ENCODE results near the gene PRKCZ. TPM values are rescaled to one million over a fixed set of nuclear protein-coding genes. Genes with fewer than 3 reads are reported as not detected.
A peak's percentile ranks its signal among the peaks of the same experiment; 100 is the strongest.

The PRKCZ gene
- total and polyA plus RNA-seq, 5 experiments from 2014 or later, result 7.8 to 33.9 (median 11.3) TPM

DNA sequence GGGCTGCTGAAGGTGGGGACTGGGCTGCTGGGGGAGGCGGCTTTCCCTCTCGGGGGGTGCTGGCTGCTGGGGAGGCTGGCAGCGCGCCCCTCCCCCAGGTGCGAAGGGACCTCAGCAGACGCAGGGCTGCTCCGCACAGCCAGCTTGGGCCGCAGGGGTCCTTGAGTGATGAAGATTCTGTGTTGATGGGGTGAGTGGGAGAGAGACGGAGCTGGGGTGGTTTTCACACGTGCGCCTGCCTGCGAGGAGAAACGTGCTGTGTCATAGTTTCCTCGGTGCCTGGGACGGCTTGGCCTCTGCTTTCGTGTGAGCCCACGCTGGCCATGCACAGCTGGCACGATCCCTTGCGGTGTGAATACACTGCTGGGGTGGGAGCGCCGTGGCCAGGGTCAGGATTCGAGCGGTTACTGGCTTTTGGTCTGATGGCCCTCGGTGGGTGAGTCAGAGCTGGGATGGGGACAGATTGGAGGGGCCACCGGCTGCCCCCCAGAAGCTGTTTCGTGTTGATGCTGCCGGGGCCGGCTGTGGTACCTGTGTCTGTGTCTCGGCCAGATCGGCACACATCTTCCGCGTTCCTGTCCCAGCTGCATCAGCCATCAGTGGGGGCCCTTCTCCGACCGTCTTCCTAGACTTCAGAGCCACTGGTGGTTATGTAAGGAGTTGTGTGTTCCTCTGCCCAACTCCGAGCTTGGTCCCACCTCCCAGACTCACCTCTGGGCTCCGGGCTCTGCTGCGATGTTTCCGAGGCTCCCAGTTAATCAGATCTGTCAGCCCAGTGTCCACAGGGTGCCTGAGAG, 24.9 kb downstream of the PRKCZ start:
- Mint-ChIP-seq H3K4me1 (peaks cover 0 to 8% (median 2%) of the 10 kb centered on the region in 4 donors), H3K27me3 (no peaks in the 10 kb centered on the region), H3K4me3 (no peak overlapping the region), H3K36me3 (peaks cover 21 to 53% (median 41%) of the 10 kb centered on the region in 3 donors), H3K9me3 (peaks cover 3 to 46% (median 23%) of the 10 kb centered on the region in 9 donors), H3K27ac (no peak overlapping the region)
- POLR2A ChIA-PET, result no interaction called here
- ATAC-seq (no peak), DNase-seq (peak in 1 of 10 donors; percentile 40)

DNA sequence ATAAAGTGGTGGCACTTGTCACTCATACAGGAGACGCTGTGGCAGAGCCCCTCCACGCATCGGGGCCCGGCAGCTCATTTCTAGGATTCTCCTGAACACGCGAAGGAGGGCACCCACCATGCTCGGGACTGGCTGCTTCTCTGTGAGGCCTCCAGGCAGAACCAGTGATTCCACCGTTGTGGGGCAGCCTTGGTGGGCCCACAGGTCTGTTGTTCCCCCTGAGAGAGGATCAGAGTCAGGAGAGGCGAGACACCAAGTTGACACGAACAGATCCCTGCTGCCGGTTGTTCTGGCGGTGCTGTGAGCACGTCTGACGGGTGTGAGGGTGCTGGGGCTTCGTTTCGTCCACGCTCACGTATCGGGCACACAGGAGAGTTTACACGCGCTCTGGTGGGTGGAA, 26.6 kb downstream of the PRKCZ start:
- Mint-ChIP-seq H3K36me3 (peaks cover 21 to 53% (median 42%) of the 10 kb centered on the region in 3 donors), H3K27ac (no peak overlapping the region), H3K4me1 (peaks cover 0 to 11% (median 4%) of the 10 kb centered on the region in 4 donors), H3K9me3 (peaks cover 3 to 53% (median 23%) of the 10 kb centered on the region in 9 donors), H3K27me3 (no peaks in the 10 kb centered on the region), H3K4me3 (no peak overlapping the region)
- no peak for DNase-seq
- POLR2A ChIA-PET, result no interaction called here
- ATAC-seq, result no peak

- POLR2A ChIA-PET, result no interaction called here
- ATAC-seq (no peak), DNase-seq (no peak)
- Mint-ChIP-seq H3K4me3 (no peak overlapping the region), H3K27me3 (no peaks in the 10 kb centered on the region), H3K9me3 (peaks cover 3 to 53% (median 23%) of the 10 kb centered on the region in 9 donors), H3K4me1 (peaks cover 0 to 18% (median 4%) of the 10 kb centered on the region in 4 donors), H3K36me3 (peaks cover 21 to 53% (median 43%) of the 10 kb centered on the region in 3 donors), H3K27ac (peak overlapping the region in 1 of 10 donors; percentile 27)
Measured at GRCh38 chr1:2078170-2078569, 28.0 kb downstream of the PRKCZ start.

- POLR2A ChIA-PET, result no interaction called here
- Mint-ChIP-seq H3K27ac (no peak overlapping the region), H3K27me3 (no peaks in the 10 kb centered on the region), H3K4me1 (peaks cover 0 to 18% (median 4%) of the 10 kb centered on the region in 4 donors), H3K9me3 (peaks cover 3 to 52% (median 23%) of the 10 kb centered on the region in 9 donors), H3K36me3 (peaks cover 21 to 43% (median 43%) of the 10 kb centered on the region in 3 donors), H3K4me3 (no peak overlapping the region)
- ATAC-seq (no peak), DNase-seq (no peak)
Measured at GRCh38 chr1:2079396-2080085, 29.3 kb downstream of the PRKCZ start.

GRCh38 chr1:2080140-2080539, 29.9 kb downstream of the PRKCZ start:
- Mint-ChIP-seq H3K4me3 (no peak overlapping the region), H3K27ac (peak overlapping the region in 1 of 10 donors; percentile 25), H3K27me3 (no peaks in the 10 kb centered on the region), H3K36me3 (peaks cover 21 to 43% (median 37%) of the 10 kb centered on the region in 3 donors), H3K4me1 (peaks cover 0 to 18% (median 3%) of the 10 kb centered on the region in 4 donors), H3K9me3 (peaks cover 3 to 49% (median 23%) of the 10 kb centered on the region in 9 donors)
- ATAC-seq (no peak), DNase-seq (no peak)
- POLR2A ChIA-PET, result no interaction called here

DNA sequence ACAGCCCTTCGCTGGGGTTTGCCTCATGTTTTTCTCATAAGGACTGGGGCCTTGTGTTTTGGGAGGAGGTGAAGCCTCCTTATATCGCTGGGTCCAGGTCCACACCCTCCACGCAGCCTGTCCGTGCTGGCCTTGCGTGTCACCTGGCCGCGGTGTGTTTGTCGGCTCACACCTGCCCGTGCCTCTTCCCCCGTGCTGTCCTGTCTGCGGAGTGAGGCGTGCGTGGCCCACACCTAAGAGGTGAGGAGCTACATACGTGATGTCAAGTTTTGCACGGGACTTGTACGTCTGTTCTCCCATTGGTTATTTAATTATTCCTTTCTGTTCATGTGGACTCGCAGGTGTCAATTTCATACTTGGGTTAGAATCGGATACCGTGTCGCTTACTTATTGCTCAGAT, 30.7 kb downstream of the PRKCZ start:
- peaks cover 0 to 18% (median 3%) of the 10 kb centered on the region in 4 donors for H3K4me1 Mint-ChIP-seq
- H3K36me3 Mint-ChIP-seq, result peaks cover 21 to 38% (median 31%) of the 10 kb centered on the region in 3 donors
- ATAC-seq (no peak), DNase-seq (no peak)
- POLR2A ChIA-PET, result no interaction called here
- no peak overlapping the region for H3K27ac Mint-ChIP-seq
- no peak overlapping the region for H3K4me3 Mint-ChIP-seq
- peaks cover 3 to 44% (median 21%) of the 10 kb centered on the region in 9 donors for H3K9me3 Mint-ChIP-seq
- H3K27me3 Mint-ChIP-seq, result no peaks in the 10 kb centered on the region

DNA sequence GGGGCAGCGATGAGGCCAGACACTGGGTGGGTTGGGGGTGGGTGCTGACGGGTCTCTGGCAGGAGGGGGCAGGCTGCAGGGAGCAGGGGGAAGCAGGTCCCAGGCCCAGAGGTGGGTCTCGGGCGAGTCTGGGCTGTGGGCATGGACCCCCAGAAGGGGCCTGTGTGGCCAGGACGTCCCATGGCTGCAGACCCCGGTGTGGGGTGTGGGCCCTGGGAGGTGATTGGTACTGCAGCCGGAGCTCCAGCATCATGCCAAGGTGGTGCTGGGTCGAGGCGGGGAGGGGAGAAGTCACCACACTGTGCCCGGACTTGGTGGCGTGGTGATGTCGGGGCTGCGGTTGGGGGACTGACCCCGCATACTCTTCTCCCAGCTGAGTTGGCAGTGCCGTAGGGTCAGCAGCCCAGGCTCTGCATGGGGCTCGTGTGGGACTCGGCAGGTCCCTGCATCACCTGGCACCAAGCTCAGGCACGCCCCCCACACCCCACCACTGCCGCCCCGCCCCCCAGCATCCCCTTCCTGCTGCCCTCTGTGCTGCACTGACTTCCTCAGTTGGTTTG, 31.2 kb downstream of the PRKCZ start:
- no peak for DNase-seq
- POLR2A ChIA-PET, result no interaction called here
- Mint-ChIP-seq H3K27ac (no peak overlapping the region), H3K4me1 (peaks cover 0 to 18% (median 3%) of the 10 kb centered on the region in 4 donors), H3K27me3 (no peaks in the 10 kb centered on the region), H3K9me3 (peaks cover 3 to 44% (median 21%) of the 10 kb centered on the region in 9 donors), H3K36me3 (peaks cover 21 to 33% (median 30%) of the 10 kb centered on the region in 3 donors), H3K4me3 (no peak overlapping the region)
- no peak for ATAC-seq

GRCh38 chr1:2082064-2082463, 31.9 kb downstream of the PRKCZ start:
- Mint-ChIP-seq H3K36me3 (peaks cover 17 to 27% (median 24%) of the 10 kb centered on the region in 3 donors), H3K4me1 (peaks cover 0 to 18% (median 3%) of the 10 kb centered on the region in 4 donors)
- POLR2A ChIA-PET, result no interaction called here

DNA sequence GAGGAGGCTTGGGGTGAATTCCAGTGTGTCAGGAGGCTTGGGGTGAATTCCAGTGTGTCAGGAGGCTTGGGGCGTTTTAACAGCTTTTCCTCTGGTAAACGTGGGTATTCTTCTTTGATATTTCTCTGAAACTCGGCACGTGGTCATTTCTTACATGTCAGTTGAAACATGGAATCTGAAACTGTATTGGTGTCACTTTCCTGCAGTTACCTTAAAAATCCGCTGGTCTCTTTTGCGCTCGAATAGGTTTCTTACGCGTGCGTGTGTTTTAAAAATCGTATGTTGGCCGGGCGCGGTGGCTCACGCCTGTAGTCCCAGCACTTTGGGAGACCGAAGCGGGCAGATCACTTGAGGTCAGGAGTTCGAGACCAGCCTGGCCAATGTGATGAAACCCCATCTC, 33.5 kb downstream of the PRKCZ start:
- Mint-ChIP-seq H3K4me3 (no peak overlapping the region), H3K4me1 (peaks cover 0 to 17% (median 3%) of the 10 kb centered on the region in 4 donors), H3K9me3 (peaks cover 0 to 21% (median 4%) of the 10 kb centered on the region in 9 donors), H3K27ac (peak overlapping the region in 2 of 10 donors; percentile 19 to 41), H3K36me3 (peaks cover 1 to 12% (median 11%) of the 10 kb centered on the region in 3 donors), H3K27me3 (no peaks in the 10 kb centered on the region)
- DNase-seq (no peak), ATAC-seq (no peak)
- POLR2A ChIA-PET, result no interaction called here

More at GRCh38 chr1:2082064-2082463, 31.9 kb downstream of the PRKCZ start:
- Mint-ChIP-seq H3K4me3 (no peak overlapping the region), H3K27ac (peak overlapping the region in 1 of 10 donors; percentile 84), H3K9me3 (peaks cover 3 to 37% (median 20%) of the 10 kb centered on the region in 9 donors), H3K27me3 (no peaks in the 10 kb centered on the region)
- no peak for DNase-seq
- ATAC-seq, result no peak

GRCh38 chr1:2084306-2084705, 34.1 kb downstream of the PRKCZ start:
- Mint-ChIP-seq H3K4me3 (no peak overlapping the region), H3K9me3 (peaks cover 0 to 15% (median 0%) of the 10 kb centered on the region in 9 donors), H3K27me3 (no peaks in the 10 kb centered on the region), H3K27ac (no peak overlapping the region), H3K36me3 (peaks cover 0 to 14% (median 6%) of the 10 kb centered on the region in 3 donors), H3K4me1 (peaks cover 0 to 17% (median 3%) of the 10 kb centered on the region in 4 donors)
- no peak for DNase-seq
- no peak for ATAC-seq
- POLR2A ChIA-PET, result no interaction called here

DNA sequence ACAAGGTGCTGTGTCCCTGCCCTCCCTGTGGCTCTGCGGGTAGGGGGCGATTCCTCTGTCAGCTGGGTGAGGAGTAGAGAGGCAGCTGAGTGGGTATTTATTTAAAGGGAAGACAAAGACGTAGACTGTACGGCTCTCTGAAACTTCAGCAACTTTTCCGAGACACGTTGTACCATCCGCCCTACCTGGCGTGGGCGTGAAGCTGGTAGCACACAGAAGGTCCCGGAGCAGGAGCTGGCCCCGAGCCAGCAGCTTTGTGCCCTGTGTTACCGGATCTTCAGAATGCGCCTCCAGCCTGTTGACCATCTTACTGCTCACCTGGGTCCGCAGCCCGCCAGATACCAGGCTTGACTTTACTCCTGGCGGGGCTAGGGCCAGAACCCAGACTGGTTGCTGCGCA, 34.9 kb downstream of the PRKCZ start:
- Mint-ChIP-seq H3K36me3 (peaks cover 0 to 10% (median 2%) of the 10 kb centered on the region in 3 donors), H3K4me1 (peaks cover 0 to 15% (median 2%) of the 10 kb centered on the region in 4 donors), H3K9me3 (peaks cover 0 to 7% (median 0%) of the 10 kb centered on the region in 9 donors), H3K27me3 (no peaks in the 10 kb centered on the region), H3K27ac (no peak overlapping the region), H3K4me3 (no peak overlapping the region)
- ATAC-seq (no peak), DNase-seq (no peak)
- POLR2A ChIA-PET, result no interaction called here

GRCh38 chr1:2086446-2087078, 36.4 kb downstream of the PRKCZ start:
- DNase-seq (no peak), ATAC-seq (no peak)
- no peaks in the 10 kb centered on the region for H3K27me3 Mint-ChIP-seq
- POLR2A ChIA-PET, result no interaction called here
- peaks cover 0 to 13% (median 4%) of the 10 kb centered on the region in 4 donors for H3K4me1 Mint-ChIP-seq
- H3K9me3 Mint-ChIP-seq, result peaks cover 0 to 2% (median 0%) of the 10 kb centered on the region in 9 donors
- no peak overlapping the region for H3K4me3 Mint-ChIP-seq
- H3K27ac Mint-ChIP-seq, result no peak overlapping the region
- peaks cover 0 to 11% (median 2%) of the 10 kb centered on the region in 3 donors for H3K36me3 Mint-ChIP-seq

Measured in naive thymus-derived CD8-positive, alpha-beta T cell (primary cell).